BLaER1 (cell line): ENCODE measurements around the gene FHDC1.

ENCODE experiments used
- H3K27ac ChIP-seq: shearing (Covaris generic); formaldehyde crosslinking; 2 replicates; pipeline ENCODE4 v1.8.1; 2022
- H3K27me3 ChIP-seq: shearing (Covaris generic); formaldehyde crosslinking; 2 replicates; pipeline ENCODE4 v1.8.1; 2022
- H3K36me3 ChIP-seq: shearing (Covaris generic); formaldehyde crosslinking; 2 replicates; pipeline ENCODE4 v1.8.1; 2022
- H3K4me1 ChIP-seq: shearing (Covaris generic); formaldehyde crosslinking; 2 replicates; pipeline ENCODE4 v1.8.1; 2022
- H3K4me2 ChIP-seq: shearing (Covaris generic); formaldehyde crosslinking; 2 replicates; pipeline ENCODE4 v1.8.1; 2022
- H3K4me3 ChIP-seq: shearing (Covaris generic); formaldehyde crosslinking; 2 replicates; pipeline ENCODE4 v1.8.1; 2022
- H3K9ac ChIP-seq: shearing (Covaris generic); formaldehyde crosslinking; 2 replicates; pipeline ENCODE4 v1.8.1; 2022
- H3K9me3 ChIP-seq: shearing (Covaris generic); formaldehyde crosslinking; 2 replicates; pipeline ENCODE4 v1.8.1; 2022
- H4K20me1 ChIP-seq: shearing (Covaris generic); formaldehyde crosslinking; 2 replicates; pipeline ENCODE4 v1.8.1; 2022
- Cebpa-rat ChIP-seq: shearing (Covaris generic); IDR thresholded peaks from 2 replicates; pipeline ENCODE4 v1.8.1; 2022

FHDC1 gene

GRCh38 chr4:152943672-152944071 is 7.5 kb downstream of the FHDC1 start:
- Histone ChIP-seq H3K9ac (no peak overlapping the region), H3K4me1 (no peaks in the 10 kb centered on the region), H3K27me3 (peaks cover 18% of the 10 kb centered on the region), H3K4me2 (no peak overlapping the region), H4K20me1 (0 out of 2 replicates have a peak, but pooled peaks cover 1% of the 10 kb centered on the region), H3K27ac (no peak overlapping the region), H3K9me3 (no peaks in the 10 kb centered on the region), H3K36me3 (no peaks in the 10 kb centered on the region), H3K4me3 (no peak overlapping the region)
- TF ChIP-seq Cebpa-rat = no peak

- TF ChIP-seq Cebpa-rat = no peak
- H4K20me1 ChIP-seq = no peaks in the 10 kb centered on the region
- no peak overlapping the region for H3K4me2 ChIP-seq
- H3K27me3 ChIP-seq = peaks cover 7% of the 10 kb centered on the region
- no peaks in the 10 kb centered on the region for H3K9me3 ChIP-seq
- H3K36me3 ChIP-seq = no peaks in the 10 kb centered on the region
- H3K4me3 ChIP-seq = no peak overlapping the region
- H3K4me1 ChIP-seq = no peaks in the 10 kb centered on the region
- no peak overlapping the region for H3K9ac ChIP-seq
- no peak overlapping the region for H3K27ac ChIP-seq
These were observed 8.7 kb downstream of the FHDC1 start for GRCh38 chr4:152944666-152945320.

DNA sequence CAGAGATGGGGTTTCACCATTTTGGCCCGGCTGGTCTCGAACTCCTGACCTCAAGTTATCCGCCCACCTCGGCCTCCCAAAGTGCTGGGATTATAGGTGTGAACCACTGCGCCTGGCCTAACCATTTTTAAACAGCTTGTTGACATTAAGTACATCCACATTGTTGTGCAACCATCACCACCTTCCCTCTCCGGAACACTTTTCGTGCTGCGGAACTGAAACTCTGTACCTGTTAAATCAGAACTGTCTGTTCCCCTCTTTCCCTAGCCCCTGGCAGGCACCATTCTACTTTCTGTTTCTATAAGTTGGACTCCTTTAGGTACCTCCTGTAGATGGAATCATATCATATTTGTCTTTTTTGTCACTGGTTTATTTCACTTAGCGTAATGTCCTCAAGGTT is 9.5 kb downstream of the FHDC1 start:
- Histone ChIP-seq H3K4me3 (no peak overlapping the region), H3K27ac (no peak overlapping the region), H3K4me2 (no peak overlapping the region), H3K9ac (no peak overlapping the region), H3K4me1 (no peaks in the 10 kb centered on the region), H3K36me3 (no peaks in the 10 kb centered on the region), H3K27me3 (no peaks in the 10 kb centered on the region; the same call in 1 of the 2 replicates), H4K20me1 (no peaks in the 10 kb centered on the region), H3K9me3 (no peaks in the 10 kb centered on the region)
- TF ChIP-seq Cebpa-rat = no peak

- no peak for TF ChIP-seq Cebpa-rat
- Histone ChIP-seq H3K36me3 (no peaks in the 10 kb centered on the region), H3K27ac (no peak overlapping the region), H3K9me3 (no peaks in the 10 kb centered on the region), H3K4me2 (no peak overlapping the region), H3K27me3 (no peaks in the 10 kb centered on the region), H3K4me3 (no peak overlapping the region), H3K4me1 (no peaks in the 10 kb centered on the region), H4K20me1 (no peaks in the 10 kb centered on the region), H3K9ac (no peak overlapping the region)
These were observed 10.3 kb downstream of the FHDC1 start for GRCh38 chr4:152946446-152946845.

DNA sequence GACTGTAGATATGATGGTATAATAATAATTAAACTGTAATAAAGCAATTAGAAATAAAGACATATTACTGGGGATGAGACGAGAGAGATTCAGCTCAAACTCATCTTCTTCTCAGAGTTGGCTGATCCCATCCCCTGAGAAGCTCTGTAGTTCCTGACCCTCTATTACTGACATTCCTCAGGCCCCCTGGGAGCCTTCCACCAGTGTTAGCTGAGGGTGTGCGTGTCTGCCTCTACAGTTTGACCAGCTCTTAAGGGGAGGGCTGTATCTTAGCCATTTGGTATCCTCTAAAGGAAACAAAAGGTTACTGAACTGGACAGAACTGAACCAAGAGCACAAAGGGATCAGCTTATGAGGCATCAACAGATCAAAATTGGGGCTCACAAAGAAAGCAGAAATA is 11.2 kb downstream of the FHDC1 start:
- Histone ChIP-seq H3K9ac (no peak overlapping the region), H3K36me3 (no peaks in the 10 kb centered on the region), H3K9me3 (no peaks in the 10 kb centered on the region), H3K4me3 (no peak overlapping the region), H3K4me2 (no peak overlapping the region), H4K20me1 (no peaks in the 10 kb centered on the region), H3K4me1 (no peaks in the 10 kb centered on the region), H3K27me3 (no peaks in the 10 kb centered on the region), H3K27ac (no peak overlapping the region)
- TF ChIP-seq Cebpa-rat = no peak

GRCh38 chr4:152949930-152950329 is 13.8 kb downstream of the FHDC1 start:
- Histone ChIP-seq H3K4me2 (no peak overlapping the region), H3K9me3 (no peaks in the 10 kb centered on the region), H3K36me3 (no peaks in the 10 kb centered on the region), H3K27me3 (no peaks in the 10 kb centered on the region), H3K4me3 (no peak overlapping the region), H3K4me1 (no peaks in the 10 kb centered on the region), H4K20me1 (no peaks in the 10 kb centered on the region), H3K27ac (no peak overlapping the region), H3K9ac (no peak overlapping the region)
- no peak for TF ChIP-seq Cebpa-rat

- Histone ChIP-seq H3K4me2 (no peak overlapping the region), H3K4me3 (no peak overlapping the region), H3K4me1 (no peaks in the 10 kb centered on the region), H3K9ac (no peak overlapping the region), H3K36me3 (no peaks in the 10 kb centered on the region), H4K20me1 (no peaks in the 10 kb centered on the region), H3K9me3 (no peaks in the 10 kb centered on the region), H3K27me3 (no peaks in the 10 kb centered on the region), H3K27ac (no peak overlapping the region)
- no peak for TF ChIP-seq Cebpa-rat
These were observed 14.5 kb downstream of the FHDC1 start for GRCh38 chr4:152950402-152951274.

GRCh38 chr4:152951348-152951747 is 15.2 kb downstream of the FHDC1 start:
- no peak for TF ChIP-seq Cebpa-rat

DNA sequence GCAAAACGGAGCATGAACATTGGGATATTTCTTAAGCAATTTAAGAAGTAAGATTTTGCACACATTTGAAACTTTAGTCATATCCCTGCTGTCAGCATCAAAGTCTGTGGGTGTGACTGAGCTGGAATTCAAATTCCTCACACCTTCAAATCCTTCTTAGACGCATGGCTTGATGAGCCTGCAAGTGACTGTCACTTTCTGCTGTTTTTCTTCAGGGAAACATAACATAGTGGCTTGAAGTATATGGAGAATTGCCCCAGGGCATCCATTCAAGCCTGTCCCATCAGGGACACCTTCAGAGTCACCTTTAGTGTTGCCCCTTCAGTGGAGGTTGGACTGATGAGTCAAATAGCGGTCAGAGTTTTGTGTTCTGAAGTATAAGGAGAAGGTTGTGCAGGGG is 17.4 kb downstream of the FHDC1 start:
- Histone ChIP-seq H3K4me2 (no peak overlapping the region), H3K4me1 (peaks cover 7% of the 10 kb centered on the region; the same call in 1 of the 2 replicates), H3K27ac (no peak overlapping the region), H4K20me1 (no peaks in the 10 kb centered on the region), H3K27me3 (no peaks in the 10 kb centered on the region), H3K36me3 (no peaks in the 10 kb centered on the region), H3K9ac (no peak overlapping the region), H3K9me3 (no peaks in the 10 kb centered on the region), H3K4me3 (no peak overlapping the region)
- TF ChIP-seq Cebpa-rat = no peak

More at GRCh38 chr4:152951348-152951747, 15.2 kb downstream of the FHDC1 start:
- H3K27me3 ChIP-seq = no peaks in the 10 kb centered on the region
- H3K9me3 ChIP-seq = no peaks in the 10 kb centered on the region
- H3K27ac ChIP-seq = no peak overlapping the region
- H3K36me3 ChIP-seq = no peaks in the 10 kb centered on the region
- no peak overlapping the region for H3K9ac ChIP-seq
- H3K4me3 ChIP-seq = no peak overlapping the region
- no peaks in the 10 kb centered on the region for H4K20me1 ChIP-seq
- H3K4me1 ChIP-seq = no peaks in the 10 kb centered on the region
- H3K4me2 ChIP-seq = no peak overlapping the region

- Histone ChIP-seq H3K27me3 (no peaks in the 10 kb centered on the region), H3K4me1 (peaks cover 7% of the 10 kb centered on the region; the same call in 1 of the 2 replicates), H3K4me2 (no peak overlapping the region), H4K20me1 (no peaks in the 10 kb centered on the region), H3K36me3 (no peaks in the 10 kb centered on the region), H3K9me3 (no peaks in the 10 kb centered on the region), H3K4me3 (no peak overlapping the region), H3K9ac (no peak overlapping the region), H3K27ac (no peak overlapping the region)
- TF ChIP-seq Cebpa-rat = no peak
These were observed 18.6 kb downstream of the FHDC1 start for GRCh38 chr4:152954741-152955140.
